ENCODE measurements around the gene TRPM4.
"Not testable (repeated sequence)": the region's sequence is repeated elsewhere in the genome, so short reads cannot be mapped to it uniquely, and the experiment has no call there.

TRPM4 gene

DNA sequence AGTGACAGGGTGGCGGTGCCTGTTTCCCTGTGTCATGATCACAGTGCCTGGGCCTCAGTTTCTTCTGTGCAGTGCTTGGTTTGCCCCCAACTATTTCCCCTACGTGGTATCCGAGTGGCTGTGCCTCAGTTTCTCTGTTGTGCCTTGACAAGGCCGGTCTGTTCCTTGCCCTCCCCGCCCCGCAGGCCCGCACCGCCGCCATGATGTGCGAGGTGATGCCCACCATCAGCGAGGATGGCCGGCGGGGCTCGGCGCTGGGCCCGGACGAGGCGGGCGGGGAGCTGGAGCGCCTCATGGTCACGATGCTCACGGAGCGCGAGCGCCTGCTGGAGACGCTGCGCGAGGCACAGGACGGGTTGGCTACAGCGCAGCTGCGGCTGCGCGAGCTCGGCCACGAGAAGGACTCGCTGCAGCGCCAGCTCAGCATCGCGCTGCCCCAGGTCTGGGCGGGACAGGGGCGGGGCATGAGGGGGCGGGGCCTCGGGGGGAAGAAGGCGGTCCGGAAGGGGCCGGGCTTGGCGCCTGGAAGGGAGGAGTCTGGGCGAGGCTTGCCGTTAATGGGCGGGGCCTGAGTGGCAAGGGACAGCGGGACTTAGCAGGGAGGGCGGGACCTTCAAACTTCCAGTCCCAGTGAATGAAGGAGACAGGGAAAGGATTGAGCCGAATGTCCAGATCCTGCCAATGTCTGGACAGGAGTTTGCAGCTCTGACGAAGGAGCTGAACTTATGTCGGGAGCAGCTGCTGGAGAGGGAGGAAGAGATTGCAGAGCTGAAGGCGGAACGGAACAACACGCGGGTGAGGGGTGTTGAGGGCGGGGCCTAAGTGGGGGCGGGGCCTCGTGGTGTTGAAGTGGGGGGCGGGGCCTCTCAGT, 29.7 kb upstream of the TRPM4 start:
- DNase-seq = peak; percentile 95 to 96

- DNase-seq = no peak
Measured at GRCh38 chr19:49128545-49129237, 28.9 kb upstream of the TRPM4 start.

DNA sequence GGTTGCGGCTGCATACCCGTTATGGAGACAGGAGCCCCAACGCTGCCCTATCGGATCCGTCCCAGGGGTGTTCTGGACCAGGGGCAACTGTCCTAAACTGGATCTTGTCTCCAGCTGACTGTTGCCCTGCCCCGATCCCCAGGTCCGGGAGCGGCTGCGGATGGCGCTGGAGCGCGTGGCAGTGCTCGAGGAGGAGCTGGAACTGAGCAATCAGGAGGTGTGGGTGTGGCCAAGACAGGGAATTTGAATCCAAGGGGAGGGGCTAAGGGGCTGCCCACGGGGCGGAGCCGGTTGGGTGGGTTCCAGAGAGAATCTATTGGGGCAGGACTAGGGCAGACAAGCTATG, 28.4 kb upstream of the TRPM4 start:
- no peak for DNase-seq

- DNase-seq = no peak
Measured at GRCh38 chr19:49130325-49130724, 27.3 kb upstream of the TRPM4 start.

GRCh38 chr19:49132974-49133609, 24.5 kb upstream of the TRPM4 start:
- DNase-seq = peak; percentile 42 to 45

- DNase-seq = peak; percentile 50 to 58
Measured at GRCh38 chr19:49133621-49134454, 23.8 kb upstream of the TRPM4 start.

GRCh38 chr19:49135686-49136085, 21.9 kb upstream of the TRPM4 start:
- no peak for DNase-seq

DNA sequence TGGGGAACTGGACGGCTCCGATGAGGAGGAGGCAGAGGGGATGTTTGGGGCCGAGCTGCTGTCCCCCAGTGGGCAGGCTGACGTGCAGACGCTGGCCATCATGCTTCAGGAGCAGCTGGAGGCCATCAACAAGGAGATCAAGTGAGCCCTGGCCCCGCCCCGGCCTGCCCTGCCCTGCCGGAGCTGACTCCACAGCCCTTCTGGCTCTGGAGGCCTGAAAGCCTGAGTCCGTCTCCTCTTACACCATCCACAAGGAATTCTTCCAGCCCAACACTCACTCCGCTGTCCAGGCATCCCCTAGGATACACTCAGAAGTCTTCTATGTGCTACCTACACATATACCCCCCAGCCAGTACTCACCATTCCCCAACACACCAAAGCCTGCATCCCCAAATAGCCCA, 20.8 kb upstream of the TRPM4 start:
- DNase-seq = no peak

- DNase-seq = no peak
Measured at GRCh38 chr19:49140951-49141350, 16.6 kb upstream of the TRPM4 start.

DNA sequence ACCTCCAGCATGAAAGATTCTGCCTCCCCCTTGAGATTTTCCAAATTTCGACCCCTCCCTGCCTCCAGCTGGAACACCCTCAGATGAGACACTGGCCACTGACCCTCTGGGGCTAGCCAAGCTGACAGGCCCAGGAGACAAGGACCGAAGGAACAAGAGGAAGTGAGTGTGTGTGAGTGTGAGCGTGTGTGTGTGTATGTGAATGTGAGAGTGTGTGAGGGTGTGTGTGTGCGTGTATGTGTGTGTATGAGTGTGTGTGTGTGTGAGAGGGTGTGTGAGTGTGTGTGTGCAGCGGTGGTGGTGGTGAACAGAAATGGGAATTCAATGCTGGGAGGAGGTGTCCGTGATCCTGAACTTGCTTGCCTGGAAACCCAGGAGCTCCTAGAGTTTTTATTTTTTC, 16.2 kb upstream of the TRPM4 start:
- no peak for DNase-seq

DNA sequence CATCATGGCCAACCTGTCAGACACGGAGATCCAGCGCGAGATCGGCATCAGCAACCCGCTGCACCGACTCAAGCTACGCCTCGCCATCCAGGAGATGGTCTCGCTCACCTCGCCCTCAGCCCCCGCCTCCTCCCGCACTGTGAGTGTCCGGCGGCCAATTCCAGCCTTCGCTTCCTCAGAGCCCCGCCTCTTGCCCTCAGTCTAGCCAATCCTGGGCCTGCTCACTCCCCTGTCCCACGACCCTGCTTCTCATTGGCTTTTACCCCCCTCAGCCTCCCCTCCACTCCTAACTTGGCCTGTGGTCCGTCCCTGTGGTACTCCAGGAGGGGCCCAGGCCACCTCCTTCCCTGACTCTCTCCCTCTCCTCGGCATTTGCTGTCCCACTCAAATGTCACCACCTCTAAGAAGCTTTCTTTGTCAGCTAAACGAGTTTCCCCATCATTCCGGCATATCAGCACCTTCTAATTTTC, 14.7 kb upstream of the TRPM4 start:
- DNase-seq = peak; percentile 61 to 73

DNA sequence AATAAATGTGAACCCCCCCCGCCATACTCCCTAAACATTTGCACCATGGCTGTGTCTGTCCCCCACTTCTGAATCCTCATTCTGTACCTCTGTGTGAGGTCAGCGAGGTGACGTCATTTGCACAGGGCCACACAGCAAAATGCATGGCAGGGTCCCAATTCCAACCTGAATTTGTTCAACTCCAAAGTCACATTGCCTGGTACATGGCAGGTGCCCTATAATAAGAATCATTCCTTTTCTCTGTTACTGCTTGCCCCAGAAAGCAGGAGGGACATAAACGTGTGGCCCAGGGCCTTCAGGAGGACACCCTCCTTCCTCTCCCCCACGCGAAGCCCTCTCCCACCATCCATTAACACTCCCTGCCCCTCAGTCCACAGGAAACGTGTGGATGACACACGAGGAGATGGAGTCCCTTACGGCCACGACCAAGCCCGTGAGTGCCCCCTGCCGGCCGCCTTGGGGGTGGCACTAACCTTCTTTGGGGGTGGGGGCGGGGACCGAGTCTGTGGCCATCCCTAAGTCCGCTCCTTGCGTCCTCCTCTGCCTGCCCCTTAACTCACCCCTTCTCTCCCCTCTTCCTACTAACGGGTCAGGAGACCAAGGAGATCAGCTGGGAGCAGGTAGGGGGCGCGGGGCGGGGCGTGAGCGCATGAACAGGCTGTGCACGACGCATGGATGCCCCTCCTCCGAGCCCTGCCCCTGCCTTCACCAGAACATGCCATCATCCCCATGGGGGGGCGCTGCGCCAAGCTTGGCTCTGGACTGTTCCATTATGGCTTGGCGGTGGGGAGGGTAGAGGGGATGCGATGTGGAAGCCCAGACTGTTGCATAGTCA, 11.8 kb upstream of the TRPM4 start:
- DNase-seq = peak; percentile 70 to 75

GRCh38 chr19:49146408-49146770, 11.2 kb upstream of the TRPM4 start:
- not testable (repeated sequence) for DNase-seq

DNA sequence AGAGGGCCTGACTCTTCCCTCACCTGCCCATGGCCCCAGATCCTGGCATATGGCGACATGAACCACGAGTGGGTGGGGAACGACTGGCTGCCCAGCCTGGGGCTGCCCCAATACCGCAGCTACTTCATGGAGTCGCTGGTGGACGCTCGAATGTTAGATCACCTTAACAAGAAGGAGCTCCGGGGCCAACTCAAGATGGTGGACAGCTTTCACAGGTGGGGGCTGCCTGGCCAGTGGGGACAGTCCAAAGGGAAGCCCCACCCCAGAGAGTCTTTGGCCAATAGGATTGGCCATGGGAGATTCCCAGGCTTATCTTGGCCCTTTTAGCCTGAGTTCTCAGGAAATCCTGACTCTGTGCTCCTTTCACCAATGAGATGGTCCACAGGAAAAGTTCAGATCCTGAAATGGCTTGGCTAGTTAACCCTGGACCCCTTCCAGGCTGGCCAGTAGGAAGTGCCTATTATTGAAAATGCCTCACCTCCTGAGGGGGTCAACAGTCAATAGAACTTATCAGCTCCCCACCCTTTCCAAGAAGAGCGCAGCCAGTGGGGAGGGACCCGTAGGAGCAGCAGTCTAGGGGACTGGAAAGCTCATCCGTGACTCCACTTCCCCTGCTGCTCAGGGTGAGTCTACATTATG, 9.4 kb upstream of the TRPM4 start:
- DNase-seq = no peak

DNA sequence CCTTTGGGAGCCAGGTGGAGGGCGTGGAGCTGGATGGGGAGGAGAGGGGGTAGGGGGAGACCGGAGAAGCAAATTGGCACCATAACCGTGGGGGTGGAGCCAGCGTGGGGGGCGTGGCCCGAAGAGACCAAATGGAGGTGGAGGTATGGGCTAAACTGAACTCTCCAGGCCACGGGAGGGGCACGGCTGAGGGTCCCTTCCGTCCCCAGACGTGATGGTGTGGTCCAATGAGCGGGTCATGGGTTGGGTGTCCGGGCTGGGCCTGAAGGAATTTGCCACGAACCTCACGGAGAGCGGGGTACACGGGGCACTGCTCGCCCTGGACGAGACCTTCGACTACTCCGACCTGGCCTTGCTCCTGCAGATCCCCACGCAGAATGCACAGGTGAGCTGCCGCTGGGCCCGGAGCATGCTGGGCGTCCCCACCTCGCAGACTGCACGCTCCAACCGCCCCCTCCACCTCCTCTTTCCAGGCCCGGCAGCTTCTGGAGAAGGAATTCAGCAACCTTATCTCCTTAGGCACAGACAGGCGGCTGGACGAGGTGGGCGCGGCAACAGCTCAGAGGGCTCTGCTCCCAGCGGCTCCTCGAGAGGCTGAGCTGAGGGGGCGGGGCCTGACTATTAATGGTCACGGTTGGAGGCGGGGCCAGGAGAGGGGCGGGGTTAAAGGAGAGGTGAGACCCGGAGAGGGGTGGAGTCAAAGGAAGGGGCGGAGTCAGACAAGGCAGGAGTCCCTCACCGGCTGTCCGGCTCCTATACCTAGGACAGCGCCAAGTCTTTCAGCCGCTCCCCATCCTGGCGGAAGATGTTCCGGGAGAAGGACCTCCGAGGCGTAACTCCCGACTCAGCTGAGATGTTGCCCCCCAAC, 8.6 kb upstream of the TRPM4 start:
- DNase-seq = peak; percentile 86

DNA sequence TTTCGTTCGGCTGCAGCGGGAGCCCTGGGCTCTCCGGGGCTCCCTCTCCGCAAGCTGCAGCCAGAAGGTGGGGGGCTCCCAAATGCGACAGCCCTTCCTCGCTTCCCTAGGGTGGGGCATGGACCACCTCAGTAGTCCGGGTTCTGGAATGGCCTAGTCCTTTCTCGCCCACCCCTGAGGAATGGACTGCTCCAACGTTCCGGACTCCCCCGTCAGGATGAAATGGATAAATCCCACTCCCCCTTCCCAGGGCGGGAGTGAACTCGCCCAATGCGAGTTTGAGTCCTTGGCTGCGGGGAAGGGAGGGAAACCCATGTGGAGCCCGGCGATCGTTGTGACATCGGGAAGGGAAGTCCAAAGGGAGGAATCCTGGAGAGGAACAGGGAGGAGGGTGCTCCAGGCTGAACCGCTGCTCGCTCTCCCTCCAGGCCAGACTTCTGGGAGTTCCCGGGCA, 7.9 kb upstream of the TRPM4 start:
- DNase-seq = no peak

DNA sequence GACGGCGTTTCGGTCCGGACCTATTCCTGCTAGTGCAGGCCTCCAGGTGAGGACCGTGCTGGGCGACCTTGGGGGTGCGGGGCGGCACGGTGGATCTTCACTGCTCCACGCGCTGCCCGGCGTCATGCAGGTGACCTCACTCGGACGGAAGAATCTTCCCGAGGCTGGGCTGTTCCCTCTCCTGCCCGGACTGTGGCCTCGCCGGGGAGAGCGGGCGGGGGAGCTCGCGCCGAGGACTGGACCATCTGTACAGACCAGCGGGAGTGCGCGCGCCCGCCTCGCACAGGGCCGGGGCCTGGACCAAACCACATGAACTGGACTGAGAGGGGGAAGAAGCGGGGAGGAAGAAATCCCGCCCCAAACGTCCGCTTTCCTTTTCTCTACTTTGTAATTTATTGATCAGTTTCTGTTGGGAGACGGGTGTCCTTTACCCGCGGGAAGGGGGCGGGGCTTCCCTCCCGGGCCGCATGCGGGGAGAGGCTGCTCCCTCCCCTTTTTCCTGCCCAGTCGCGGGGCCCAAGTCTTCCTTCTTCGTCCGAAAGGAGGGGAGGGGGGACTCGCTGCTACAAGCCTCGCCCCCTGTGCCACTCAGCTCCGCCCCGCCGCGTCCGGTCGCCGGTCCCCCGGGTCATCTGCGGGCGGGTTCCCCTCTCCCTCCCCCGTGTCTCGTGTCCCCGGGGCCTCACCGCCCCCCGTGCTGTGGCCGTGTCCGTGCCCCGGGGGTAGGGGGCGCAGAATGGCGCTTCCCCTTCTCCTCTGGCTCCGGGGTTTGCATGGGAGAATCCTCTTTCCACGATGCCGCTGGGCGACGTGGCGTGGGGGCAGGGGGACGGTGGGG, 7.3 kb upstream of the TRPM4 start:
- DNase-seq = peak; percentile 41 to 52

DNA sequence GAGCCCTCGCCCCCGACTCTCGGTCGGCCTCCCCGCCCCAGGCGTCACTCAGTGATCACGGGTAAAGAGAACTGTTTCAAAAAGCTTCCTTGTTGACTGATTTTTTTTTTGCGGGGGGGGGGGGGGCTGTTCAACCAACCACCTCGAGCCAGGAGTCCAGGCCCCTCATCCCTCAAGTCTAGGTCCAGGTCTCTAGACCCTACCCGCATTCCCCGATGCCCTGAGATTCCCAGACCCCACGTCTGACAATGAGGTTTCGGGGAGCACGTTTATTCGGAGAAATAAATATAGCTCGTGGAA, 6.7 kb upstream of the TRPM4 start:
- no peak for DNase-seq

GRCh38 chr19:49151267-49152118, 6.1 kb upstream of the TRPM4 start:
- peak; percentile 32 to 35 for DNase-seq

Measured in CD4-positive, alpha-beta T cell treated with Interleukin-1 beta for 1 hour (primary cell).